Endothelial cell of umbilical vein (primary cell): ENCODE measurements around the gene TOM1L2. TPM values are rescaled to one million over a fixed set of nuclear protein-coding genes. Genes with fewer than 3 reads are reported as not detected.

Experiments
- BruUV-seq: library from RNA; stranded (reverse); fragments of 400-500 nt; replicated peaks from 2 replicates; lab custom pipeline; 2021; lab: Mats Ljungman, UMichigan
- CTCF ChIA-PET: fragments of 300-600, 350-600 bp; sonication (Branson Sonifier 250); formaldehyde crosslinking; loops from one replicate; lab custom pipeline; 2021; ENCODE audit warnings: antibody characterized with exemption, inconsistent platforms; lab: Charles Lee
- POLR2A ChIA-PET: fragments of 300-600, 350-600 bp; sonication (Branson Sonifier 250); formaldehyde crosslinking; loops from one replicate; lab custom pipeline; 2021; ENCODE audit warnings: antibody characterized with exemption, inconsistent platforms; lab: Charles Lee
- DNase-seq: peaks from one replicate; pipeline ENCODE4 v3.0.0-alpha.2; 2011; ENCODE audit warnings: low read depth, low spot score
- FAIRE-seq: peaks from 2 replicates; lab custom pipeline; 2011; peaks lifted over from hg19 to GRCh38; lab: Jason Lieb, UNC
- H2AFZ ChIP-seq: 2 replicates; pipeline ENCODE4 v1.6.0; 2012; ENCODE audit warnings: low read depth, low read length, control low read depth, inconsistent platforms
- H3K27ac ChIP-seq: 2 replicates; pipeline ENCODE4 v1.5.1; 2011; ENCODE audit warnings: low read depth, mild to moderate bottlenecking, control low read depth, low read length, moderate library complexity; ENCODE audit not compliant: insufficient read depth
- H3K27me3 ChIP-seq, 2 experiments: 2 replicates each; pipeline versions ENCODE4 v1.6.0 to v1.6.1; 2011; ENCODE audit warnings: low read length in 2 of 2, mixed read lengths in 1 of 2; ENCODE audit not compliant: control insufficient read depth in 2 of 2, insufficient read depth in 2 of 2
- H3K36me3 ChIP-seq, 2 experiments: 2 replicates in 1 of 2; 3 replicates in 1 of 2; pipeline ENCODE4 v1.5.1; 2011; ENCODE audit warnings: low read length in 2 of 2, mild to moderate bottlenecking in 1 of 2, moderate library complexity in 1 of 2; ENCODE audit not compliant: control insufficient read depth in 2 of 2, insufficient read depth in 2 of 2; ENCODE audit errors: extremely low read depth in 1 of 2
- H3K4me1 ChIP-seq: 3 replicates; pipeline ENCODE4 v1.5.1; 2011; ENCODE audit warnings: mild to moderate bottlenecking, low read length; ENCODE audit not compliant: control insufficient read depth, insufficient read depth; ENCODE audit errors: extremely low read depth
- H3K4me2 ChIP-seq: 2 replicates; pipeline ENCODE4 v1.6.1; 2011; ENCODE audit warnings: low read length, control low read depth, mixed read lengths; ENCODE audit not compliant: insufficient read depth
- H3K4me3 ChIP-seq, 3 experiments: fragments of 200-600 bp in 1 of 3; sonication (generic), shearing (Covaris generic) in 1 of 3; replicated peaks in 1 of 3; 2 replicates each; pipeline ENCODE4 v1.5.1; 2011 to 2016; ENCODE audit warnings: control low read depth in 3 of 3, low read length in 3 of 3, mild to moderate bottlenecking in 2 of 3, inconsistent platforms in 1 of 3, low read depth in 1 of 3, moderate library complexity in 1 of 3; ENCODE audit not compliant: insufficient read depth in 1 of 3
- H3K79me2 ChIP-seq: 2 replicates; pipeline ENCODE4 v1.6.0; 2012; ENCODE audit warnings: low read length, inconsistent platforms; ENCODE audit not compliant: control insufficient read depth, insufficient read depth
- H3K9ac ChIP-seq: replicated peaks from 2 replicates; pipeline ENCODE3; 2011; ENCODE audit warnings: low read length, control low read depth; ENCODE audit not compliant: insufficient read depth; ENCODE audit errors: extremely low read depth
- H3K9me1 ChIP-seq: replicated peaks from 3 replicates; pipeline ENCODE4 v1.6.0; 2011; ENCODE audit warnings: mild to moderate bottlenecking, low read length; ENCODE audit not compliant: control insufficient read depth, insufficient read depth; ENCODE audit errors: extremely low read depth
- H3K9me3 ChIP-seq: replicated peaks from 2 replicates; pipeline ENCODE4 v1.5.1; 2012; ENCODE audit warnings: low read length, inconsistent platforms; ENCODE audit not compliant: control insufficient read depth, insufficient read depth
- H4K20me1 ChIP-seq: replicated peaks from 2 replicates; pipeline ENCODE3; 2011; ENCODE audit warnings: mild to moderate bottlenecking, low read length; ENCODE audit not compliant: control insufficient read depth, insufficient read depth; ENCODE audit errors: extremely low read depth
- EZH2 ChIP-seq: IDR thresholded peaks from 2 replicates; pipeline ENCODE4 v1.6.1; 2012; ENCODE audit warnings: borderline replicate concordance, low read depth, mild to moderate bottlenecking, moderate library complexity, low read length, inconsistent platforms; ENCODE audit not compliant: severe bottlenecking
- FOS ChIP-seq: IDR thresholded peaks from 2 replicates; pipeline ENCODE4 v1.6.1; 2011; ENCODE audit warnings: mild to moderate bottlenecking, low read length, moderate library complexity, borderline replicate concordance; ENCODE audit not compliant: insufficient read depth
- GATA2 ChIP-seq: IDR thresholded peaks from 2 replicates; pipeline ENCODE4 v1.7.0; 2011; ENCODE audit warnings: low read depth, mild to moderate bottlenecking, moderate library complexity, mixed read lengths, low read length; ENCODE audit not compliant: insufficient read length, insufficient read depth
- JUN ChIP-seq: IDR thresholded peaks from 2 replicates; pipeline ENCODE4 v1.6.1; 2011; ENCODE audit warnings: borderline replicate concordance, low read depth; ENCODE audit not compliant: insufficient read length, insufficient read depth
- MYC ChIP-seq: IDR thresholded peaks from one replicate; pipeline ENCODE4 v1.6.1; 2011; ENCODE audit warnings: mild to moderate bottlenecking, low read depth, low read length
- POLR2A ChIP-seq: IDR thresholded peaks from 2 replicates; pipeline ENCODE4 v1.6.1; 2012; ENCODE audit warnings: low read depth, mild to moderate bottlenecking, control low read depth, low read length
- POLR2AphosphoS5 ChIP-seq: IDR thresholded peaks from 2 replicates; pipeline ENCODE4 v1.6.1; 2012; ENCODE audit warnings: low read depth, mild to moderate bottlenecking, control low read depth, low read length, moderate library complexity; ENCODE audit not compliant: insufficient read depth
- dilution Hi-C: fragments of 300-500 bp; cut with MboI; formaldehyde crosslinking; loops from one replicate; pipeline ENCODE4 v1.15.0; 2019; ENCODE audit warnings: low sequenced_read_pairs; ENCODE audit not compliant: extremely low pct_ligation_motif_present
- intact Hi-C: fragments of 100-400 bp; cut with micrococcal nuclease; formaldehyde crosslinking; loops from one replicate; pipeline ENCODE4 v1.10.0; 2022
- polyA plus RNA-seq, 4 experiments: library from polyadenylated mRNA; depleted of rRNA in 3 of 4; stranded (reverse) in 3 of 4; unstranded in 1 of 4; fragments of >200 nt; gene quantifications; 2 replicates each; pipeline versions ENCODE4 v1.2.1 to v1.2.3, GENCODE V29; 2011 to 2012; ENCODE audit warnings: missing spikeins in 1 of 4
- total RNA-seq: library from RNA; stranded (reverse); gene quantifications from 2 replicates; pipeline ENCODE4 v1.2.3, GENCODE V29; 2021
- TF ChIP-seq, protein P1 (sequence below): IDR thresholded peaks from 2 replicates; pipeline ENCODE4 v1.6.1; 2011; ENCODE audit not compliant: insufficient read depth, insufficient read length
- TF ChIP-seq, protein P2 (sequence below), 2 donors: IDR thresholded peaks; 1 replicate in 1 of 2; 2 replicates in 1 of 2; pipeline ENCODE4 v1.5.1; 2011; ENCODE audit warnings: low read length in 2 of 2, mild to moderate bottlenecking in 2 of 2, moderate library complexity in 2 of 2, control low read depth in 1 of 2, inconsistent platforms in 1 of 2, low read depth in 1 of 2; ENCODE audit not compliant: insufficient read depth in 1 of 2; ENCODE audit errors: extremely low read depth in 1 of 2

Gene TOM1L2
- total and polyA plus RNA-seq, 2 donors (not counting 3 experiments of a cell fraction or from before 2014, with no cell fraction given): 31.7 to 37.6 TPM

DNA sequence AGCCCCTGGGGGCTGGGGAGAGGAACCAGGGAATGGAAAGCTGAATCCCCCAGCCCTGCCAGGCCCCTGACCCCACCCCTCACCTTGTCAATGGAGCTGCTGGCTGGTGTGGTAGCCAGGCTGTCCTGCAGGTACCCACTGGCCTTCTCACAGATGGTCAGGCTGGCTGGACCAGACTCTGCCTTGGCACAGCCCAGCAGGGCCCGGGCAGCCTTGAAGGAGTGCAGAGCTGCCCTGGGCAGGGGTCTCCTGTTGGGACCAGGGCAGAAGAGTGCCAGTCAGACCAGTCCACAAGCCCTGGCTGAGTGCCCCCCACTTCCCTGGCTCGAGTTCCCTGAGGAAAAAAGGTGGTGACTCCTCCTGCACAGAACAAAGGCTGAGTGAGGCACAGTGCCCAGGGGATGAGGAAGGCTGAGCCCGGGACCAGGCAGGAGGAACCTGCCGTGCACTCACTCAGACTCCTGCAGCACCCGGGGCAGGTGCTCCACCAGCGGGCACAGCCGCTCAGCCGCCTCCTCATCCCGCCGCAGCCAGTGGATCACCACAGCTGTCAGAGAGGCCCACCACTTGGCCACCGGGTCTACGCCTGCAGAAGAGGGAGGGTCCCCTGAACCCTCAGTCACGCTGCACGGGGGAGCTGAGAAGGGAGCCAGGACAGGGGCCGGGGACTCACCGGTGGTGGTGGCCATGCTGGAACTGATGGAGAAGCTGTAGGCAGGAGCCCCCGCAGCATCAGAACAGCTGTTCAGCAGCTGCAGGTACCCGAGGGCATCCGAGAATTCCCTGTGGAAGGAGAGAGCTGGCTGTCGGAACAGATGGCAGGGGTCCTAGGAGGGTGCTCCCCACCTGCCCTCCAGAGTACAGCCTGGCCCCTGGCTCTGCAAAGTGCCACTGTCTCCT lies 157.8 kb downstream of the TOM1L2 start:
- no peak overlapping the region for H3K27ac ChIP-seq
- POLR2A ChIA-PET: no interaction called here
- no peak overlapping the region for H3K4me3 ChIP-seq
- TF ChIP-seq, protein P1, sequence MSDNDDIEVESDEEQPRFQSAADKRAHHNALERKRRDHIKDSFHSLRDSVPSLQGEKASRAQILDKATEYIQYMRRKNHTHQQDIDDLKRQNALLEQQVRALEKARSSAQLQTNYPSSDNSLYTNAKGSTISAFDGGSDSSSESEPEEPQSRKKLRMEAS: no peak
- TF ChIP-seq FOS (no peak), GATA2 (no peak), MYC (no peak), JUN (no peak), POLR2AphosphoS5 (no peak), POLR2A (no peak), EZH2 (no peak)
- TF ChIP-seq, protein P2, sequence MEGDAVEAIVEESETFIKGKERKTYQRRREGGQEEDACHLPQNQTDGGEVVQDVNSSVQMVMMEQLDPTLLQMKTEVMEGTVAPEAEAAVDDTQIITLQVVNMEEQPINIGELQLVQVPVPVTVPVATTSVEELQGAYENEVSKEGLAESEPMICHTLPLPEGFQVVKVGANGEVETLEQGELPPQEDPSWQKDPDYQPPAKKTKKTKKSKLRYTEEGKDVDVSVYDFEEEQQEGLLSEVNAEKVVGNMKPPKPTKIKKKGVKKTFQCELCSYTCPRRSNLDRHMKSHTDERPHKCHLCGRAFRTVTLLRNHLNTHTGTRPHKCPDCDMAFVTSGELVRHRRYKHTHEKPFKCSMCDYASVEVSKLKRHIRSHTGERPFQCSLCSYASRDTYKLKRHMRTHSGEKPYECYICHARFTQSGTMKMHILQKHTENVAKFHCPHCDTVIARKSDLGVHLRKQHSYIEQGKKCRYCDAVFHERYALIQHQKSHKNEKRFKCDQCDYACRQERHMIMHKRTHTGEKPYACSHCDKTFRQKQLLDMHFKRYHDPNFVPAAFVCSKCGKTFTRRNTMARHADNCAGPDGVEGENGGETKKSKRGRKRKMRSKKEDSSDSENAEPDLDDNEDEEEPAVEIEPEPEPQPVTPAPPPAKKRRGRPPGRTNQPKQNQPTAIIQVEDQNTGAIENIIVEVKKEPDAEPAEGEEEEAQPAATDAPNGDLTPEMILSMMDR (IDR thresholded peaks at IDR 0.05; ENCODE audit: extremely low read depth in 1 of 2, insufficient read depth in 1 of 2, low read depth in 1 of 2, low read length in 2 of 2): no peak
- FAIRE-seq: no peak
- BruUV-seq: no TSS peak
- dilution Hi-C loops (no loop called here), intact Hi-C loops (loop anchor here (5.0 kb wide), 1 partner anchor 607 kb away; the partner anchor contains the start of gene PLD6)
- H3K27me3 ChIP-seq: no peaks in the 10 kb centered on the region
- no peaks in the 10 kb centered on the region for H3K9me1 ChIP-seq
- H3K79me2 ChIP-seq: no peaks in the 10 kb centered on the region
- CTCF ChIA-PET: interaction anchor here (0.9 to 8.9 kb wide), 6 partner anchors 13 to 219 kb away, joined by 3 to 68 read pairs (median 6); partner anchors contain the start of gene SREBF1
- H3K4me1 ChIP-seq: peaks cover 4% of the 10 kb centered on the region
- no peak overlapping the region for H3K9ac ChIP-seq
- no peak for DNase-seq
- H4K20me1 ChIP-seq: no peaks in the 10 kb centered on the region
- H3K36me3 ChIP-seq: peaks cover 19 to 32% of the 10 kb centered on the region in 2 experiments
- no peak overlapping the region for H3K4me2 ChIP-seq
- H3K9me3 ChIP-seq: no peaks in the 10 kb centered on the region
- H2AFZ ChIP-seq: no peak overlapping the region
